ENCODE data around the gene ATR. TPM values are rescaled to one million over a fixed set of nuclear protein-coding genes. Genes with fewer than 3 reads are reported as not detected.
"Not testable (repeated sequence)": the region's sequence is repeated elsewhere in the genome, so short reads cannot be mapped to it uniquely, and the experiment has no call there.

ATR gene
- polyA plus RNA-seq (ENCODE audit: insufficient read length in 3 of 3): 10 to 100 TPM; 22.9 to 35.6 (median 29.8) TPM
- long read RNA-seq, donor 1, full-length matches to known transcripts: 1 of 7 reads
- long read RNA-seq, donor 1, partial matches to known transcripts: 6 of 7 reads
- long read RNA-seq, donor 1, other reads (novel, unspliced or antisense): 0 of 7 reads
- long read RNA-seq, donor 2, partial matches to known transcripts: 5 of 5 reads
- long read RNA-seq, donor 2, other reads (novel, unspliced or antisense): 0 of 5 reads
- long read RNA-seq, donor 3, partial matches to known transcripts: 5 of 5 reads
- long read RNA-seq, donor 3, other reads (novel, unspliced or antisense): 0 of 5 reads
- long read RNA-seq, donor 4, partial matches to known transcripts: 11 of 11 reads
- long read RNA-seq, donor 4, other reads (novel, unspliced or antisense): 0 of 11 reads
- long read RNA-seq, donor 5: 0 reads
- long read RNA-seq, donor 6, partial matches to known transcripts: 13 of 13 reads
- long read RNA-seq, donor 6, other reads (novel, unspliced or antisense): 0 of 13 reads
- long read RNA-seq, donor 7: 0 reads
- long read RNA-seq, donor 8: 0 reads
- long read RNA-seq, donor 9, partial matches to known transcripts: 55 of 61 reads
- long read RNA-seq, donor 9, other reads (novel, unspliced or antisense): 6 of 61 reads
- long read RNA-seq, donor 10, partial matches to known transcripts: 6 of 6 reads
- long read RNA-seq, donor 10, other reads (novel, unspliced or antisense): 0 of 6 reads
- long read RNA-seq, donor 11, partial matches to known transcripts: 0 of 1 reads
- long read RNA-seq, donor 11, other reads (novel, unspliced or antisense): 0 of 1 reads
- long read RNA-seq, donor 12, partial matches to known transcripts: 15 of 15 reads
- long read RNA-seq, donor 12, other reads (novel, unspliced or antisense): 0 of 15 reads
- long read RNA-seq, donor 13: 0 reads
- long read RNA-seq, donor 14: 0 reads
- long read RNA-seq, donor 15, partial matches to known transcripts: 5 of 5 reads
- long read RNA-seq, donor 15, other reads (novel, unspliced or antisense): 0 of 5 reads
- long read RNA-seq, donor 16, partial matches to known transcripts: 9 of 9 reads
- long read RNA-seq, donor 16, other reads (novel, unspliced or antisense): 0 of 9 reads

- peak; percentile 97 for DNase-seq
Measured at GRCh38 chr3:142578329-142579223, at the start of gene ATR. Gene ATR (minus strand): TSS chr3:142578733. CDS start chr3:142578704, 29 bp downstream.

DNA sequence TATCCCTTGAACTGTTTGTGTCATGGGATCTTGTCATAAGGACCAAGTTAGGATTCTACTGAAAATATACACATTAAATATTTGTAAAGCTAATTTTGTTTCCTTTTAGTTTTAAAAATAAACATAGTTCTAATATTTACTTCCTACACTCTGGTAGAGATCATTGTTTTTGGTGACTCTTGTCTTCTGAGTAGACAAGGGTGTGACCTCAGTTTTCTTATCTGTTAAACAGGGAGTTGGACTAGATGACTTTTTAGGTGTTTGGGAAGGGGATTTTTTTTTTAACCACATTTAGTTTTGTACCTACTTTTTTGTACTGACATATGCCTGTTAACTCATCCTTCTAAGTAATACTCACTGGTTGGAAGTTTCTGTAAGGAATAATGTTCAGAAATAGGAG lies 48.4 kb upstream of the ATR start:
- DNase-seq: no peak

GRCh38 chr3:142625153-142625440 lies 46.6 kb upstream of the ATR start:
- DNase-seq: no peak

GRCh38 chr3:142624341-142625152 lies 46.0 kb upstream of the ATR start:
- no peak for DNase-seq

GRCh38 chr3:142623194-142623593 lies 44.7 kb upstream of the ATR start:
- DNase-seq: no peak

- no peak for DNase-seq
Measured at GRCh38 chr3:142622405-142622804, 43.9 kb upstream of the ATR start.

GRCh38 chr3:142618917-142619461 lies 40.5 kb upstream of the ATR start:
- DNase-seq: no peak

- no peak for DNase-seq
Measured at GRCh38 chr3:142615171-142615570, 36.6 kb upstream of the ATR start.

DNA sequence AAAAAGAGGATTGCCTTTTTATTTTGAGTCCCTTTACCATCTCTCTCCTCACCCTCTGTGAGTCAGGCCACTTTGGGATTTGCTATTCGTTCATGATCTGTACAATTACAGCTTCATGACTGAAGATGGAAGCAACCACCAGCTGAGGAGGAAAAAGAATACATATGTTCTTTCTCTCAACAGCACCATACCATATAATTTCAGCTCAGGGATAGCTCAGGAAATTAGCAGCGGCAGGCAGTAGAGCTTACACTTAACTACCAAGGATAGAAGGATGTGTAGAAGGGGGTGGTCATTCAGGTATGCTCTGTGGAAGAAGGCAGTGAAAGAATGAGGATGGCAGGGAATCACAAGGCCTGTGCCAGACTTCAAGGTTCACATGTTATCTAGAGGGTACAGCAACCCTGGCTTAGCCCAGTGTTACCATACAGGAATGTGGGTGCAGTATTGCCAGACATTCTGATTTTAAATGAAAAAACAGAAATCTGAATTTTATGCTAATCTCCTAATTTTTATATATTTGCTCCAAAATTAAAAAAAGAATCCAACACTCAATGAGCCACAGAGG lies 35.6 kb upstream of the ATR start:
- no peak for DNase-seq

DNA sequence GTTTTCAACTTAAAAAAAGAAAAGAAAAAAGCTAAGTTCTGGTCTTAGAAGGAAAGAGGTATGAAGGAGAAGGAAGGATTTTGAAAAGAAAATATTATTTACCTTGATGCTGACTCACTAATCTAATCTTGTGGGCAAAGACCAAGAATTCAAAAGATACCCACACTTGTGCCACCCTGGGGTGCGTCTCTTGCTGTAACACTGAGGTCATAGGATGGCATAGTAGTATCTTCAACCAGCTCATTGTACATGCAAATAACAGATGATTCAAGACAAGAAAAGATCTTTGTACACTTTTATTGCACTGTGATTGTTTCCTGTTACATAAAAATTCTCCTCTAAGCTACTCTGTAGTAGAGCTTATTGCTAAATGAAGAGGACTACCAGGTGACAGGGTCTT lies 35.0 kb upstream of the ATR start:
- DNase-seq: no peak

- DNase-seq: no peak
Measured at GRCh38 chr3:142611206-142611605, 32.7 kb upstream of the ATR start.

- DNase-seq: no peak
Measured at GRCh38 chr3:142609136-142609535, 30.6 kb upstream of the ATR start.

GRCh38 chr3:142608631-142609030 lies 30.1 kb upstream of the ATR start:
- no peak for DNase-seq

GRCh38 chr3:142604940-142605339 lies 26.4 kb upstream of the ATR start:
- no peak for DNase-seq

- DNase-seq: not testable (repeated sequence)
Measured at GRCh38 chr3:142603386-142603705, 24.8 kb upstream of the ATR start.

- DNase-seq: no peak
Measured at GRCh38 chr3:142602619-142603385, 24.3 kb upstream of the ATR start.

DNA sequence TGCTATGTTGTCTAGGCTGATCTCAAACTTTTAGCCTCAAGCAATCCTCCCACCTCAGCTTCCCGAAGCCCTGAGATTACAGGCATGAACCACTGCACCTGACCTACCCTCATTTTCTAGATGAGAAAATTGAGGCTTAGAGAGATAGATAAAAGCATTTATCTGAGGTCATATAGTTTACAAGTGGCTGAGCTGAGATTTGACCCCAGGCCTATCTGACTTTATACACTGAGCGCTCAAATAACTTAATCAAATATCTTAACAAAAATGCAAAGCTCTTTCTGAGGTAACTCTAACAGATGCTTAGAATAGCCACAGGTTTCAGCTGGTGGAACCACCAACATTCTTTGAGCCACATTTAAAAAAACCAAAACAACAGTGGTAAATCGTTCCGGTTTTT lies 23.2 kb upstream of the ATR start:
- no peak for DNase-seq

GRCh38 chr3:142597906-142598305 lies 19.4 kb upstream of the ATR start:
- no peak for DNase-seq

DNA sequence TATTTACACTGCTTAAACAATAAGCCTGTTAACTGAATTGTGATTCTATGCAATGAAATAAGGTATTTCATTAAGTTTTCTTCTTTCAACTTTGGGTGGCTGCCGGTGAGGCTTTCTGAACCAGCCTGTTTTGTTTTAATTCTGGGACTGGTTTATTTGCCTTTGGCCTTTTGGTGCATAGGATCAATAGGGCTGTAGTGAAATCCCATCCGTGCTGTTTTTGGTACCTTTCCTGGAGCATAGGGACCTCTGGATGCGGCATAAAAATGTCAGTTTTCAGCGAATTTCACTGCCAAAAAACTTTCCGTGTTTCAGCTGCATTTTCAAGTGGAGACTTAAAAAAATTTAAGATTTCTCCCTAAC lies 18.2 kb upstream of the ATR start:
- no peak for DNase-seq
